ENCODE data around the gene UBL4A.

- TF ChIP-seq POLR2A (IDR thresholded peaks at IDR 0.05; ENCODE audit: low read depth, low read length) (no peak), TAF1 (IDR thresholded peaks at IDR 0.05; ENCODE audit: low read depth, low read length) (no peak), POLR2AphosphoS5 (IDR thresholded peaks at IDR 0.05; ENCODE audit: low read depth, low read length) (no peak), POU2F2 (IDR thresholded peaks at IDR 0.05; ENCODE audit: low read depth, low read length) (no peak), PAX5 (IDR thresholded peaks at IDR 0.05; ENCODE audit: insufficient read depth, low read length, severe bottlenecking) (no peak)
Measured at GRCh38 chrX:154441564-154441963, 44.9 kb downstream of the UBL4A start.
